Stimulated activated naive CD8-positive, alpha-beta T cell treated with anti-CD3 and anti-CD28 coated beads, Interleukin-15, Interleukin-2, amounts not matched to agents 100 U/mL and 50 U/mL, for 24 hours (primary cell): ENCODE results near the gene ITGBL1.

ENCODE experiments used
- ATAC-seq: fragments of 150-1000 bp; cut with Tn5 transposase; one replicate; pipeline ENCODE4 v1.10.0; 2021
- DNase-seq: peaks from one replicate; pipeline ENCODE4 v3.0.0; 2021

Gene ITGBL1

GRCh38 chr13:101624981-101625380 is 172.5 kb downstream of the ITGBL1 start:
- DNase-seq (no peak), ATAC-seq (no peak)

GRCh38 chr13:101626925-101627555 is 174.6 kb downstream of the ITGBL1 start:
- peak; percentile 32 for DNase-seq
- ATAC-seq, result peak; percentile 92

GRCh38 chr13:101627556-101627943 is 175.1 kb downstream of the ITGBL1 start:
- ATAC-seq (peak; percentile 29), DNase-seq (no peak)

GRCh38 chr13:101628900-101629299 is 176.4 kb downstream of the ITGBL1 start:
- no peak for DNase-seq
- ATAC-seq, result no peak

- ATAC-seq, result no peak
- no peak for DNase-seq
Observed at GRCh38 chr13:101631395-101631794, 178.9 kb downstream of the ITGBL1 start.

GRCh38 chr13:101634142-101634541 is 181.7 kb downstream of the ITGBL1 start:
- no peak for ATAC-seq
- DNase-seq, result no peak

- ATAC-seq, result no peak
Observed at GRCh38 chr13:101639711-101640110, 187.2 kb downstream of the ITGBL1 start.

GRCh38 chr13:101640788-101641400 is 188.4 kb downstream of the ITGBL1 start:
- DNase-seq, result no peak
- ATAC-seq, result no peak

More at GRCh38 chr13:101639711-101640110, 187.2 kb downstream of the ITGBL1 start:
- no peak for DNase-seq

GRCh38 chr13:101645871-101646270 is 193.4 kb downstream of the ITGBL1 start:
- no peak for DNase-seq
- ATAC-seq, result no peak

- ATAC-seq, result no peak
- no peak for DNase-seq
Observed at GRCh38 chr13:101647760-101648159, 195.3 kb downstream of the ITGBL1 start.

- DNase-seq (no peak), ATAC-seq (no peak)
Observed at GRCh38 chr13:101648766-101649487, 196.5 kb downstream of the ITGBL1 start.

GRCh38 chr13:101649488-101650126 is 197.1 kb downstream of the ITGBL1 start:
- ATAC-seq (no peak), DNase-seq (no peak)

- DNase-seq, result no peak
- no peak for ATAC-seq
Observed at GRCh38 chr13:101654883-101655282, 202.4 kb downstream of the ITGBL1 start.

GRCh38 chr13:101655435-101655834 is 203.0 kb downstream of the ITGBL1 start:
- ATAC-seq, result no peak
- no peak for DNase-seq

GRCh38 chr13:101660711-101661110 is 208.2 kb downstream of the ITGBL1 start:
- DNase-seq, result no peak
- no peak for ATAC-seq

GRCh38 chr13:101661839-101662238 is 209.4 kb downstream of the ITGBL1 start:
- DNase-seq (no peak), ATAC-seq (no peak)

- ATAC-seq, result no peak
- DNase-seq, result no peak
Observed at GRCh38 chr13:101673360-101674105, 221.1 kb downstream of the ITGBL1 start.

- ATAC-seq (no peak), DNase-seq (no peak)
Observed at GRCh38 chr13:101681834-101682233, 229.4 kb downstream of the ITGBL1 start.

GRCh38 chr13:101686003-101686402 is 233.5 kb downstream of the ITGBL1 start:
- no peak for DNase-seq

GRCh38 chr13:101690871-101691270 is 238.4 kb downstream of the ITGBL1 start:
- ATAC-seq (no peak), DNase-seq (no peak)

More at GRCh38 chr13:101686003-101686402, 233.5 kb downstream of the ITGBL1 start:
- no peak for ATAC-seq

GRCh38 chr13:101691341-101691860 is 238.9 kb downstream of the ITGBL1 start:
- DNase-seq, result no peak
- no peak for ATAC-seq
